HUES6 (cell line): ENCODE results near the gene UBA3.
A peak's percentile ranks its signal among the peaks of the same experiment; 100 is the strongest.

Experiments used
- H3K27ac ChIP-seq: 2 replicates; pipeline ENCODE4 v1.7.0; 2013; ENCODE audit warnings: low read depth, mild to moderate bottlenecking, low read length, inconsistent platforms
- H3K27me3 ChIP-seq: 2 replicates; pipeline ENCODE4 v1.6.1; 2013; ENCODE audit warnings: low read length; ENCODE audit not compliant: control insufficient read depth, insufficient read depth
- H3K36me3 ChIP-seq: 2 replicates; pipeline ENCODE4 v1.6.1; 2013; ENCODE audit warnings: low read length; ENCODE audit not compliant: control insufficient read depth, insufficient read depth
- H3K4me1 ChIP-seq: 2 replicates; pipeline ENCODE4 v1.6.1; 2013; ENCODE audit warnings: low read length; ENCODE audit not compliant: control insufficient read depth, insufficient read depth
- H3K4me3 ChIP-seq: 2 replicates; pipeline ENCODE4 v1.5.1; 2013; ENCODE audit warnings: low read depth, low read length
- H3K9ac ChIP-seq: one replicate; pipeline ENCODE4 v1.6.1; 2013; ENCODE audit warnings: mild to moderate bottlenecking, low read length
- H3K9me3 ChIP-seq: 2 replicates; pipeline ENCODE4 v1.6.1; 2013; ENCODE audit warnings: low read depth, low read length; ENCODE audit not compliant: control insufficient read depth, insufficient read depth

UBA3 gene

DNA sequence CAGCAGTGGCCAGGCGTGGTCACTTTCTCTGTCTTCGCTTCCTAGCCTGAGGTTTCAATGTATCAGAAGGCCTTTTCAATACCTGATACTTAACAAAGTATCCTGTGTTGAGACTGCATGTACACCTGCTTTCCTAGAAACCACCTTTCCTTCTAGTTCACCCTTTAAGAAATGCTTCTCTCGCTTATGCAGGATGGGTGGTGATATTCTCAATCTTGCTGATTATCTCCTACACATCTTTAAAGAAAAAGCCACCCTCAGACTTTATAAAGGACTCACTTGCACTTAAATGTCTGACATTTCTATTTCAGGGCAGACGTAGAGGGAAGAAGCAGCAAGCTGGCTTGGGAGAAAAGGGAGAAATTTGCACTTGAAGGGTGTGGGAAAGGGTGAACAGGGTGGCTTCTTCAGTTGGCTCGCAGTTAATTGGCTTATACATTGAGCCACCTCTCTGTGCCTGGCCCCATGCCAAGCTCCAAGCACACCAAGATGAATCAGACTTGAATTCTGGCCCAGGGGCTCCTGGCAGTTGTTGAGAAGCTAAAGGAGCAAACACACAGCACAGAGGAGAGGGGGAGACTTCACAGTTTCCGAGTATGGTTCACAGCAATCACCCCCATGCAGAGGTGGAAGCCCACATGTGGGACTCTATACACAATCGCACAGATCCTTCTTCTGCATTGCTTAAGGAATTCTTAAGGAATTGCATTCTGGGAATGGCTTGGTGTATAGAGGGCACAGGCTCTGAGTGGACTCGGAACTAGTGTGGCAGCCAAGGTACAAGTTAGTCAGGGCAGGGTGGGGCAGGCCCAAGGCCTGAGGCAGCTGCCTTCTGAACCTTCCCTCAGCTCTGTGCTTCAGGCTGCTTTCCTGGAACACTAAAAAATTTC is 5.9 kb upstream of the UBA3 start:
- Histone ChIP-seq H3K9ac (peak overlapping the region; percentile 29), H3K27ac (no peak overlapping the region), H3K4me1 (peaks cover 44% of the 10 kb centered on the region), H3K27me3 (no peaks in the 10 kb centered on the region), H3K9me3 (no peaks in the 10 kb centered on the region), H3K4me3 (peak overlapping the region; percentile 95), H3K36me3 (no peaks in the 10 kb centered on the region)

- Histone ChIP-seq H3K27ac (no peak overlapping the region), H3K4me3 (peak overlapping the region; percentile 95), H3K27me3 (no peaks in the 10 kb centered on the region), H3K4me1 (peaks cover 49% of the 10 kb centered on the region), H3K9me3 (no peaks in the 10 kb centered on the region), H3K9ac (peak overlapping the region; percentile 65), H3K36me3 (no peaks in the 10 kb centered on the region)
These were observed 5.1 kb upstream of the UBA3 start for GRCh38 chr3:69085168-69085832.

DNA sequence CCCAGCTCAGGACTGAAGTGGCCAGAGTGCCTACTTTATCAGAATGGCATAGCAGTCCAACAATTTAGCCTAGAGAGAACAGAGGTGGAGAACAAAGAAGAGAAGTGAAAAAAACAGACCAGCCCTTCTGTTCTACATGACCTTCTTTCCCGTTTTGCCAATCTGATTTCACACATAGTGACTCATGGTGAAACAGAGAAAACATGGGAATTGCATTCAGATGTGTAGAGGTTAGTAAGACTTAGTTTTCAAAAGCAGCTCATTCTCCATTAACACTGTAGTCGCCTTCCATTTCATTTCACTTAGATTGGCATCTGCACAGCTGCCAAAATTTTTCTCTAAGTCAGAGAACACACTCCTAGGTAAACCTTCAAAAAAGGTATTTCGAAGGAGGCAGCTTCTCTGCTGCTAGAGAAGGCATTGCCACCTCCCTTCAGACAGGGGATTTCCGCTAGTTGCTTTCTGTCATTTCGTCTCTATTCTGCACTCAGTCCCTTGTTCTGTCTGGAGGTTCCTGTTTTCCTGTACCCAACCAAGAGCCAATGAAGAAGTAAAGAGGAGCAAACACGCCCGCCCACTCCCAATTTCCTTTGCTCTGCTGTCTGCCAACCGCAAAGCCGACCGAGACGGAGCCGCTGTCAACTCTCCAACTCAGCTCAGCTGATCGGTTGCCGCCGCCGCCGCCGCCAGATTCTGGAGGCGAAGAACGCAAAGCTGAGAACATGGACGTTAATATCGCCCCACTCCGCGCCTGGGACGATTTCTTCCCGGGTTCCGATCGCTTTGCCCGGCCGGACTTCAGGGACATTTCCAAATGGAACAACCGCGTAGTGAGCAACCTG is 4.4 kb upstream of the UBA3 start, which contains the start of gene ARL6IP5:
ARL6IP5 (plus strand) TSS at position 612 of the 842 bp plus-strand sequence; CDS start at position 723, 111 bp downstream.
- Histone ChIP-seq H3K4me3 (peak within 1 kb of the TSS; percentile 95), H3K27ac (no peak within 1 kb of the TSS), H3K4me1 (peaks cover 44% of the 10 kb centered on the region; the same call in 1 of the 2 replicates), H3K36me3 (no peaks in the 10 kb centered on the region), H3K27me3 (no peaks in the 10 kb centered on the region), H3K9ac (peak within 1 kb of the TSS; percentile 65), H3K9me3 (no peaks in the 10 kb centered on the region)

- Histone ChIP-seq H3K4me1 (peaks cover 42% of the 10 kb centered on the region), H3K27ac (no peak overlapping the region), H3K36me3 (0 out of 2 replicates have a peak, but pooled peaks cover 3% of the 10 kb centered on the region), H3K9me3 (no peaks in the 10 kb centered on the region), H3K9ac (no peak overlapping the region), H3K4me3 (no peak overlapping the region), H3K27me3 (no peaks in the 10 kb centered on the region)
These were observed 2.6 kb upstream of the UBA3 start for GRCh38 chr3:69082805-69083204.

- H3K27me3 ChIP-seq = no peaks in the 10 kb centered on the region
- no peak overlapping the region for H3K27ac ChIP-seq
- H3K9ac ChIP-seq = no peak overlapping the region
- H3K9me3 ChIP-seq = no peaks in the 10 kb centered on the region
- peaks cover 42% of the 10 kb centered on the region for H3K4me1 ChIP-seq
- H3K36me3 ChIP-seq = peaks cover 5% of the 10 kb centered on the region; the same call in 1 of the 2 replicates
- H3K4me3 ChIP-seq = no peak overlapping the region
These were observed 2.2 kb upstream of the UBA3 start for GRCh38 chr3:69082361-69082760.

GRCh38 chr3:69081583-69082262 is 1.6 kb upstream of the UBA3 start:
- Histone ChIP-seq H3K27ac (no peak overlapping the region), H3K36me3 (peaks cover 5% of the 10 kb centered on the region; the same call in 1 of the 2 replicates), H3K9ac (no peak overlapping the region), H3K4me1 (peaks cover 42% of the 10 kb centered on the region), H3K9me3 (no peaks in the 10 kb centered on the region), H3K4me3 (no peak overlapping the region), H3K27me3 (no peaks in the 10 kb centered on the region)

DNA sequence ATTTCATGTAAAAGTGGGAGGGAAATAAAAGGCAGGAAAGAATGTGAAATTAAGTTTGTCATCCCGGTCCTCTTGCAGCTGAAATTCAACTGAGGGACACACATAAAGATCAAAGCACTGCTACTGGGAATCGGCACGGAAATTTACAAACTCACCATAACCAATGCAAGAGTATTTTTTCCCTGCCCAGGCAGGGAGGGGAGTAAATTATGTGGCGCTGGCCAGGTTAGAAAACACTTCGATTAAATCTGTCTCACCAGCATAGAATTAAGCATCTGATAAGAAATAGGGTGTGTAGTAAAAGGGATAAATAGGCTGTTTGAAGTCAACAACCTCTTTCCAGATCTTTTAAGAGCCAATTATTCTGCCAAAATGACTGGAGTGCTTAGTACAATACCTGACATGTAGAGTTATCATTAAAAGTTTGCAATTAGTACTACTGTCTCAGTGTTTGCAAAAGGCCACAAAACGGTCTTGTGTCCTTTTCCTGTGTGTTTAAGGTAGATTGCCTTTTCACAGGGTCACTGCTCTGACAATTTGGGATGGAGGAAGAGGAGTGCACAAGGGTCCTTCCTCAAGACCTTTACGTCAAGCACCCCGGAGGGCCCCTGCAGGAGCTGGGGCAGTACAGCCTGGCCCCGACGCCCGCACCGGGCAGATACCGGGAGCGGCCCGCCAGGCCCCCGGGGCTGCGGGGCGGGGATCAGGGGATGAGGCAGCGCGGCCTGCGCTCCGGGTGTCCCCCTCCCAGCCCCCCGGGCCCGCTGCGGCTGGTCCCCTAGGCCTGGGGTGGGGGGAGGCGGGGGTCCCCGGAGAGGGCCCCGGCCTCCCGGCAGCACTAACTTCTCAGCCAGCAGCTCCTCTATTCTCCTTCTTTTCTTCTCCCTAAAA is 651 bp downstream of the UBA3 start:
- peak overlapping the region; percentile 89 for H3K27ac ChIP-seq
- H3K9ac ChIP-seq = peak overlapping the region; percentile 78
- peak overlapping the region; percentile 96 for H3K4me3 ChIP-seq
- no peaks in the 10 kb centered on the region for H3K27me3 ChIP-seq
- H3K9me3 ChIP-seq = no peaks in the 10 kb centered on the region
- H3K4me1 ChIP-seq = peaks cover 30% of the 10 kb centered on the region
- H3K36me3 ChIP-seq = peaks cover 9% of the 10 kb centered on the region

GRCh38 chr3:69072928-69073327 is 7.2 kb downstream of the UBA3 start:
- no peak overlapping the region for H3K9ac ChIP-seq
- no peaks in the 10 kb centered on the region for H3K9me3 ChIP-seq
- no peaks in the 10 kb centered on the region for H3K4me1 ChIP-seq
- no peak overlapping the region for H3K27ac ChIP-seq
- H3K4me3 ChIP-seq = no peak overlapping the region
- peaks cover 45% of the 10 kb centered on the region for H3K36me3 ChIP-seq
- no peaks in the 10 kb centered on the region for H3K27me3 ChIP-seq

- H3K27ac ChIP-seq = no peak overlapping the region
- no peaks in the 10 kb centered on the region for H3K4me1 ChIP-seq
- H3K4me3 ChIP-seq = no peak overlapping the region
- peaks cover 53% of the 10 kb centered on the region for H3K36me3 ChIP-seq
- H3K9me3 ChIP-seq = no peaks in the 10 kb centered on the region
- no peaks in the 10 kb centered on the region for H3K27me3 ChIP-seq
- no peak overlapping the region for H3K9ac ChIP-seq
These were observed 14.0 kb downstream of the UBA3 start for GRCh38 chr3:69066121-69066520.
